ENCODE results near the gene USPL1.
"Not testable (repeated sequence)": the region's sequence is repeated elsewhere in the genome, so short reads cannot be mapped to it uniquely, and the experiment has no call there.

USPL1 gene

GRCh38 chr13:30647420-30647819 lies 29.7 kb downstream of the USPL1 start:
- ChIA-PET CTCF (interaction anchor here (1.0 kb wide), 1 partner anchor 12 kb away, joined by 5 read pairs; no protein-coding TSS in a partner anchor), POLR2A (no interaction called here)
- no peak for TF ChIP-seq CTCF (IDR thresholded peaks at IDR 0.05; ENCODE audit: control extremely low read depth, extremely low read depth, low read depth, missing control alignments)
- no peak for DNase-seq (ENCODE audit: extremely low spot score)

GRCh38 chr13:30647824-30648521 lies 30.3 kb downstream of the USPL1 start:
- no peak for DNase-seq (ENCODE audit: extremely low spot score)
- TF ChIP-seq CTCF (IDR thresholded peaks at IDR 0.05; ENCODE audit: control extremely low read depth, extremely low read depth, low read depth, missing control alignments) = no peak
- ChIA-PET CTCF (interaction anchor here (1.0 kb wide), 1 partner anchor 11 kb away, joined by 5 read pairs; no protein-coding TSS in a partner anchor), POLR2A (no interaction called here)

- no peak for DNase-seq (ENCODE audit: extremely low spot score)
- CTCF ChIA-PET = no interaction called here
- no peak for TF ChIP-seq CTCF (IDR thresholded peaks at IDR 0.05; ENCODE audit: control extremely low read depth, extremely low read depth, low read depth, missing control alignments)
- POLR2A ChIA-PET = no interaction called here
These were observed 30.8 kb downstream of the USPL1 start for GRCh38 chr13:30648522-30649012.

- CTCF ChIA-PET; DNase-seq (ENCODE audit: extremely low spot score): not testable (repeated sequence)
- POLR2A ChIA-PET = interaction anchor here (0.6 to 0.7 kb wide), 2 partner anchors 36 to 75 kb away, joined by 3 read pairs; no protein-coding TSS in a partner anchor
These were observed 33.9 kb downstream of the USPL1 start for GRCh38 chr13:30651648-30652047.

- ChIA-PET POLR2A (no interaction called here), CTCF (no interaction called here)
- TF ChIP-seq CTCF (IDR thresholded peaks at IDR 0.05; ENCODE audit: control extremely low read depth, extremely low read depth, low read depth, missing control alignments) = no peak
- no peak for DNase-seq (ENCODE audit: extremely low spot score)
These were observed 35.1 kb downstream of the USPL1 start for GRCh38 chr13:30652746-30653386.

GRCh38 chr13:30654430-30654829 lies 36.7 kb downstream of the USPL1 start:
- ChIA-PET CTCF (interaction anchor here (1.0 kb wide), 1 partner anchor 10 kb away, joined by 4 read pairs; no protein-coding TSS in a partner anchor), POLR2A (interaction anchor here (0.7 kb wide), 1 partner anchor 78 kb away, joined by 3 read pairs; no protein-coding TSS in a partner anchor)
- TF ChIP-seq CTCF (IDR thresholded peaks at IDR 0.05; ENCODE audit: control extremely low read depth, extremely low read depth, low read depth, missing control alignments) = no peak
- DNase-seq (ENCODE audit: extremely low spot score) = no peak

- POLR2A ChIA-PET = no interaction called here
- no peak for TF ChIP-seq CTCF (IDR thresholded peaks at IDR 0.05; ENCODE audit: control extremely low read depth, extremely low read depth, low read depth, missing control alignments)
- no peak for DNase-seq (ENCODE audit: extremely low spot score)
- CTCF ChIA-PET = no interaction called here
These were observed 38.5 kb downstream of the USPL1 start for GRCh38 chr13:30656178-30656577.

All from GM10248 (cell line).